ENCODE results near the gene COL18A1.

The COL18A1 gene

DNA sequence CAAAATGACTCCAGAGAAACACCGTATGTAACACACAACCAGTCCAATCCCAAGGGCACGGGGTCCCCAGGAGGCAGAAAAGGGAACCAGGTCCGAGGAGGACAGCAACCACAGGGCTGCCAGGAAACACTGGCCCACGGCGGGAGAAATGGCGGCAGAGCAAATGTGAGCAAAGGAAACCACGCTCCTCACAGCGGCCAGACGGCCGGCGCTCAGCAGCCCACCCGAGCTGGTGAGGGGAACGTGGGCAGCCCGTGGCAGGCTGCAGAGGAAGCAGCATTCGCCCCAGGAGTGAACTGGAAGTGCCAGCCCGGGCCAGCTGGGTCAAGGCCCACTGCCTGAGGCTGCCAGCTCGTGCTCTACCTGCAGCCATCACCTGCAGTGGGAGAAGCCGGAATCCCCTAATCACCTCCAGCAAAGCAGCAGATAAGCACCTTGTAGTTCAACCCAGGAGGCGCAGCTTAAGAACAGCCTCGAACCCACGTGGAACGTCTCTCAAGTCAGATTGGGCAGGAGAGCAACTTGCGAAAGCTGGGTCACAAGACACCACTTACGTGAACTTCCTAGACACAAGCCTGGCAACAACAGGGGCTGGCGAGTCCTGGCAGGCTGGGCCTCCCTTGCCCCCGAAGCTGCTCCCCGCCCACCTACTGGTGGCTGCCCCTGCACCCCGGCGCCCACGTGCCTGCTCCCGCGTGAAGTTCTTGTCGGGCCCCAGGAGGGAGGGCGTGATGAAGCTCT is 130.5 kb downstream of the COL18A1 start:
- no peak for DNase-seq (ENCODE audit: low spot score)

DNA sequence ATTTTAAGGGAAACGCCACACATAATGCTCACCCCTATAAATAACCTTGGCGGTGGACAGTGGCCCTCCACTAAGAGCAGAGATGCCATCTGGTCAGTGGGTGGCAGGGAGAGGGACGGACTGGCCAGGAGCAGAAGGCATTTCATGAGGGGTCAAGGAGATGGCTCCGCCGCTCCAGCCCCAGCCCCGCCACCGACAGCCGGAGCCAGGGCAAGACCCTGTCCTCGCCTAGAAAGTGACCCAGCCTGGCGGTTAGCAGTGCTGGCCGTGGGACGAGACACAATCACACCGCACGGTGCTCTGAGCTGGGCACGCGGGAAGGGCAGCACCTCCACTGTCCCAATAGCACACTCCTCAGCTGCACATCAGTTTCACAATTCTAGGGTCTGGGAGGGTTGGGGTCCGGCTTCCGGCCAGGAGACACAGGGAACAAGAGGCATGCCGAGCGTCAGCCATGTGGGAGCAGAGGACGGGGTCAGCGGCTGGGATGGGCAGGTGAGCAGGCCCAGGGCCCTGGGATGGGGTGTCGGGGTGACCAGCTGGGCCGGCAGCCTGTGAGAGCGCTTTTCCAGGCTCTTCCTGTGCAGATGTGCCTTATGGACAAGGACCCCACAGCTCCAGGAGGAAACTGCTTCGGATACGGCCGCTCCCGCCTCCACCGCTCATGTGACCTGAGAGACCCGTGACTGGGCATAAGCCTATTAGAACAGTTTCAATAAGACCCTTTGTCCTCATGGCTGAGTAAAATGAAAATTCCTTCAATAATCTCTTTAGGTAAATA is 131.5 kb downstream of the COL18A1 start:
- no peak for DNase-seq (ENCODE audit: low spot score)

DNA sequence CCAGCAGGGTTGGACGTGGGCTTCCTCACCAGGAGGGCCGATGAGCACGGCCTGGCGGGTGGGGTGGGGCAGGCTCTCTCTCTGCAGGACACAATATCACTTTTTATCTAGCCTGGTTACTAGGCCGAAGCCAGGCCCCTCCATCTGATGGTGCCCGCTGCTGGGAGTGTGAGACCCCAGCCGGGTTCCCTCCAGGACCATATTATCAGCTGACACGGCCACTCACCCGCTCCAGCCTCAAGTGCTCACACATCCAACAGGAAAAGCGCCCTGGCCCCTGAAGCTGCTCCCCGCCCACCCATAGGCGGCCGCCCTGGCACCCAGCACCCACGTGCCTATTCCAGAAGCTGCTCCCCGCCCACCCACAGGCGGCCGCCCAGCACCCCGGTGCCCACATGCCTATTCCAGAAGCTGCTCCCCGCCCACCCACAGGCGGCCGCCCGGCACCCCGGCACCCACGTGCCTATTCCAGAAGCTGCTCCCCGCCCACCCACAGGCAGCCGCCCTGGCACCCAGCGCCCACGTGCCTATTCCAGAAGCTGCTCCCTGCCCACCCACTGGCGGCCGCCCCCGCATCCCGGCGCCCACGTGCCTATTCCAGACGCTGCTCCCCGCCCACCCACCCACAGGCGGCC is 132.3 kb downstream of the COL18A1 start:
- no peak for DNase-seq (ENCODE audit: low spot score)

DNA sequence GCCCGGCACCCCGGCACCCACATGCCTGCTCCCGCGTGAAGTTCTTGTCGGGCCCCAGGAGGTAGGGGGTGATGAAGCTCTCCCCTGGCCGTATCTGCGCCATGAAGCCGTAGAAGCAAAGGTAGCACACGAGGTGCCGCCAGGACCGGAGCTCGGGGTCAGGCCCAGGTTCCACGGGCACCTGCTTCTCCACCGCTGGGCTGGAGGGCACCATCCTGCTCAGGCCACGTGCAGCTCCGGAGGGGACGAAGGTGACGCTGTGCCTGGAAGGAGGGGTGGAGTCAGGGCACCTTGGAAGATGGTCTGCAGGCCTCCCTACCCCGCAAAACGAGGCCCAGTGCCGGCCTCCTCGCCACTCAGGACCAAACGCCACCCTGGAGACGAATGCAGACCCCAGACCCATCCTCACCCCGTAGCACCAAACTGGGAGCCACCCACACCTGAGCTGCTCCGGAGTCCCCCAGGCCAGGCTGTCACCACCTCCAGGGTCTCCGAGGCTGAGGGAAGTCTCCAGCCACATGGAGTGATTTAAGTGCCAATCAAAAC is 132.9 kb downstream of the COL18A1 start:
- DNase-seq (ENCODE audit: low spot score): no peak

DNA sequence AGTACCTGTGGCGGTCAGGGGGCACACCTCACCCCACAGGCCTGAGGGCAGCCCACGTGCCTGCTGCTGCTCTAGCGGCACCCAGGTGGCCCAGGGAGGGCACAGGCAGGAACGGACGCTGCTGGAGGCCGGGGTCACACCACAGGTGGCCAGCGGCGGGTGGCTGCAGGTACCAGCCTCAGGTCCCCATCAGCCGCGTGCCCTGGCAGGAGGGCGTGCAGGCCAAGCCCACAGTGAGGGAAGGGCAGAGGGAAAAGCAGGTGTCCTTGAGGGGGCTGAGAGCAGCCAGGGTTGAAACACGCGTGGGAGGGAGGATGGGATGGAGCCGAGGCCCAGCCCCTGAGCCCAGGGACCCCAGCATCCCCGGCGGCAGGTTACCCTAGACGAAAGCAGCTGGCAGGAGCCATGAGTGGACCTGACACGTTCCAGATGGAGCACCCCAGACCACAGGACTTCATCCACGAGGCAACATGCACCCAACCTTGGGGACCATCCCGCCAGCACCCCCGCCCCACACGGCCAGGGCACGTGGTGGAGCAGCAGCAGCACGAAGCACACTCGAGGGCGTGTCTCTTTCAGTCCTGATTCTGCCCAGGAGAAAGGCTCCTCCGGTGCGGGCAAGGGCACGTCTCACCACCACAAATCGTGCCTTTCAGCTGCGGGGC is 133.5 kb downstream of the COL18A1 start:
- no peak for DNase-seq (ENCODE audit: low spot score)

DNA sequence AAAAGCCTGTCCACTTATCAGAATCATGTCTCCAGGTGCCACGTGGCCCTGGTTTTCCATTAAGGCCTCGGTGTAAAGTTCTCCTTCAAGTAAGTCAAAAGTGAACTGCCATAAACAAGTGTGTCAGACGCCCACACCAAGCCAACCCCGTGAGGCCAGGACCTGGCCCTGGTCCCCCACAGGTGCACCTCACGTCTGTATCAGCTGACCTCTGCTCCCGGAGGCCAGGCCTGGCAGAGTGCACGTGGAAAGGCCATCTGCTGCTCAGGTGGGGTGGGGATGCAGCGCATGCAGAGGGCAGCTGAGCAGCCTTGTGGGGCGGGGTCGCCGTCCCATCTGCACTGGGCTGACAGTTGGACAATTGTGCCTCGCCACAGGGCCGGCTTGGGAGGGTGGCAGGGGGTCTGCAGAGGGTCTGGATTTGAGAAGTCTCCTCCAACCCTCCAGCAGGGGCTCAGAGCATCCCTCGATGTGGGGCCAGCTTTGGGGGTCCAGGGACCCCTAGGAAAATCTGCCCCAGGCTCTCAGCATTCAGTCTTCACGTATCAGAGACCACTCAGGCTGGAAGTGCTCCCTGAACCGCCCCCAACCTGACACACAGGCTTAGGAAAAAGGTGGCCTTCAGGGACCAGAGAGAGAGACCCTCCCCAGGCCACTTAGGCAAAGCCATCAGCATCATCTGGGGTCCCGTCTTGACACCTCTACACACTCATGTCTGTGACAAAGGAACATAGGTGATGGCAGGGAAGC is 134.3 kb downstream of the COL18A1 start:
- DNase-seq (ENCODE audit: low spot score): no peak

DNA sequence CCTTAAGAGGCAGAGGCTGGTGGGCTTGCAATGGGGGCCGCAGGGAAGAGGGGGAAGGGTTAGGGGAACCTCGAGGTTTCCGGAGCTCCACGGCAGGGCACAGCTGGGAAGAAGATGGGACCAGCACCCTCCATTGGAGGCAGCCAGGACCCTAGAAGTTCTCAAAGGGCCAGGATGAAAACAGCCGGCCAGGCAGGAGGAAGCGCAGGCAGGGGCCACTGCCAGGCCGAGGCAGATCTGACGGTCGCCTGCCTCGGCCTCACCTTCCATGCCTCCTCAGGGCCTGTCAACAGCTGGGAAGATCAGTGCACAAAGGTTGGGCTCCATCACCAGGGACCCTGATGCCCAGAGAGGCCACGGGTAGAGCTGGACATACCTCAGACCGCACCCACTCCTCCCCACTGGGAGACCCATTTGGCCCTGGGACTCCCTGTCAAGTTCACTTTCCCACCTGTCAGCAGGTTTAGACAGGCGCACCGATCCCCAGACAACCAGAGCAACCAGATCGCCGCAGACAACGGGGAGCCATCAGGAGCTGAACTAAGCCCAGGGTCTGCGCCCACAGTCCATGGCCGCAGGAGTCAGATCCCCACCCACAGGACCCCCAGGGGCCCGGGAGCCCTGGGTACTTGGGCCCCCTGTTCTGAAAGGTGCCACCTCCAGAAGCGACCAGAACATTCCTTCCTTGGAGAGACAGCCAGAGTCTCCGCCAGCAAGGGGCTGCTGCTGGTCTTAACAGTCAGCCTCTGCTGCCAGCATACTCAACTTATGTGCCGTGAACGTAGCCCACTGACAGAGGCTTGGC is 135.0 kb downstream of the COL18A1 start:
- DNase-seq (ENCODE audit: low spot score): no peak

DNA sequence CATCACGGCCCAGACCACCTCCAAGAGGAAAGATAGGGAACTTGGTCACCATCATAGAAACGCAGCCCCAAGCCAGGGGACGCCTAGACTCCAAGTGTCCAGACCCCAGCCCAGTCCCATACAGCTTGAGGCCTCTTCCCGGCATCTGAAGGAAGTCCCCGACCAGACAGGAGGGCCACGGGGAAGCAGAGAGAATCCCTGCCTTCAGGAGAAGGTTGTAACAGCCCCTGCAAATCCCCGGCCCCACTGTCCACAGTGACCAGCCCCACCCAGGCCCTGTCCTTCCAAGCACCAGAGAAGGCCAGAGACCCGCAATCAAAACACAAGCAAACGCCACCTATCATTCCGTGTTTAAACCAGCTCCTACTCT is 135.6 kb downstream of the COL18A1 start:
- no peak for DNase-seq (ENCODE audit: low spot score)

DNA sequence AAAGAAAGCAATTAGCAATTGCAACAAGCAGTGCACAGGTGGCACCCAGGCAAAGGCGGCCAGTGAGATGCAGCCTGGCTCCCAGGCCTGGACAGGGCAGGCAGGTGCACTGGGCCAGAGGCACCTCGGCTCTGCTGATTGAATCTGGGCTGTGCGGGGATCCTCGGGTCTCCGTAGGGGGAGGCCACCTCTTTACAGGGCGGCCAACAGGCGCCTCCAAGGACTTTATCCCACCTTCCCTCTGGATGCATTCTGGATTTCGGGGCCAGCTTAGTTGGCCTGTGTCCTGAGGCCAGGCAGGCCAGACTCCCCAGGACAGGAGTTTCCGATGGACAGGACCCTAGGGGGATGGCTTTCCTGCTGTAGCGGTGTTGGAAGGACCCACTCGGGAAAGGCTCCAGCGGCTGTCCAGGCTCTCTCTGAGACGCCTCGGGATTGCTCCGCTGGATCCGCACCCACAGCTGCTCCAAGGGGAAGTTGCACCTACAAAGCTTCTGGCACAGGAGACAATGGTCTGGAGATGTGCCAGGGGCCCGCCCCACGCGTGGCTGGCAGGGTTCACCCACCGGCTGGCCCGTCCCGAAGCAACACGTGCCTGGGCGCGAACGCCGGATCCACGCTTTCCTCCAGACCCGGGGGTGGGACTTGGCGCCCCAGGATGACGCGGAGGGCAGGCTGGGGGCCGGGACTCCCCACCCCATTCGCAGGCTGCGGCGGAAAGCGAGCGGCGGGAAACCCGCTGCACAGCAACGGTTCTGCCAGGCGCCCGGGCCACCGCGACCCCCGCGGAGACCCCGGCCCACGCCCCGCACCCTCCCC is 136.5 kb downstream of the COL18A1 start:
- DNase-seq (ENCODE audit: low spot score): peak; percentile 78

DNA sequence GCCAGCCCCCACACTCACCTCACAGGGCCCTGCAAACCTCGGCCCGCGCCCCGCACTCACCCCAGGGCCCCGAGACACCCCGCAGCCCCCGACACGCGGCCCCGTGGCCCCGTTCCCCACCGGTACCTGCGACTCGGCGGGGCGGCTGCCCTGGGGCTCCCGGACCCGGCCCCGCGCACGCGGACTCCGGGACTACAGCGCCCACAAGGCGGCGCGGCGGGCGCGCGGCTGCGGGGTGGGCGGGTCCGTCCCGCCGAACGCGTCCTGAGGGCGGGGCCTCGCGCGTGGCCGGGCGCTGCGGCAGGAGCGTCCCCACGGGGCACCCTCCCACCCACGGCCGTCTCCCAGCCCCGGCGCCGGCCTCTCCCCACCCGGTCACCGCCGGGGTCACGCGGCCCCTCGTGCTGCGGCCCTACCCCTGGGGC is 137.3 kb downstream of the COL18A1 start, which contains the start of gene SLC19A1:
SLC19A1 (minus strand) TSS at position 199 of the 425 bp plus-strand sequence. CDS start 4,481 bp downstream, outside the sequence.
- peak; percentile 76 for DNase-seq (ENCODE audit: low spot score)

DNA sequence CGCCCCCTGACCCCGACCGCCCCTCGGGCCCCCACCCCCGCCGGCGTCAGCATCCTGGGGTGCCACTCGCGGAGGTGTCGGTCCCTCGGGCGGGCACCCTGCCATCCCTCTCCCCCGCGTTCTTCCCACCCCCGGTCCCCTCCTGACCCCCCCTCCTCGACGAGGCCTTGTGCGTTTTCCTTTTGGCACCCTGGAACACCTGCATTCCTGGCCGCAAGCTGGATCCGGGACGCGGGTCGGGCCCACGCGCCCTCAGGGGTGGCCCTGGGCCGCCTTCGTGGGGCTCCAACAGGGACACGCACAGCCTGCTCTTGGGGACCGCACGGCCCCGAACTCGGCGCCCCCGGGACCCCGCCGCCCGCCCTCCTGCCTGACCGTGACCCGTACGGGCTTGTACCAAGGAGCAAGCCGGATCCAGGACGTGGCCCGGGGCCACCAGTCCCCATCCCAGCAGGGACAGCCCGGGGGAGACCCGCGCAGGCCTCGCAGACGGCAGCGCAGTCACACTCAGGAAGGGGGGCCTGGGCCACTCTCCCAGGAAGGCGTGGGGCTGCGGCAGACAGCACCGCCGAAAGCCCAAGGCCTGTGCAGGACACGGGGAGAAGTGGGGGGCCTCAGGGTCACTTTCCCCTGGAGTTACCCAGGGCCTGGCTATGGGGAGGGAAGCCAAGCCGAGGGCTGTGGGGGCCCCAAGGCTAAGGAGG is 137.9 kb downstream of the COL18A1 start:
- no peak for DNase-seq (ENCODE audit: low spot score)

DNA sequence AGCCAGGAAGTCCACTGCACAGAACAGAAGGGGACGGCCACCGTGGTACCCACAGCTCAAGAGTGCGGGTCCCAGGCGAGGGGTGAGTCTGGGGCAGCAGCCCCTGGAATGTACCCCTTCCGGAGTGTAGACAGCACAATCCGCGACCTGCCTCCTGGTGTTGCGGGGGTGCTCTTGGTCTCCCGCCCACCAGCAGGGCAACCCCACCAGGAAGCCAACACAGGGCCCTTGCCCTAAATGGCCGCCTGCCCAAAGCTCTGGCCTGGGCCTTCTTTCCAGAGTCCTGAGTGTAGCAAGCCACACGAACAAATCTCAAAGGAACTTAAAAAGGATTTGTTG is 138.4 kb downstream of the COL18A1 start:
- DNase-seq (ENCODE audit: low spot score): no peak

DNA sequence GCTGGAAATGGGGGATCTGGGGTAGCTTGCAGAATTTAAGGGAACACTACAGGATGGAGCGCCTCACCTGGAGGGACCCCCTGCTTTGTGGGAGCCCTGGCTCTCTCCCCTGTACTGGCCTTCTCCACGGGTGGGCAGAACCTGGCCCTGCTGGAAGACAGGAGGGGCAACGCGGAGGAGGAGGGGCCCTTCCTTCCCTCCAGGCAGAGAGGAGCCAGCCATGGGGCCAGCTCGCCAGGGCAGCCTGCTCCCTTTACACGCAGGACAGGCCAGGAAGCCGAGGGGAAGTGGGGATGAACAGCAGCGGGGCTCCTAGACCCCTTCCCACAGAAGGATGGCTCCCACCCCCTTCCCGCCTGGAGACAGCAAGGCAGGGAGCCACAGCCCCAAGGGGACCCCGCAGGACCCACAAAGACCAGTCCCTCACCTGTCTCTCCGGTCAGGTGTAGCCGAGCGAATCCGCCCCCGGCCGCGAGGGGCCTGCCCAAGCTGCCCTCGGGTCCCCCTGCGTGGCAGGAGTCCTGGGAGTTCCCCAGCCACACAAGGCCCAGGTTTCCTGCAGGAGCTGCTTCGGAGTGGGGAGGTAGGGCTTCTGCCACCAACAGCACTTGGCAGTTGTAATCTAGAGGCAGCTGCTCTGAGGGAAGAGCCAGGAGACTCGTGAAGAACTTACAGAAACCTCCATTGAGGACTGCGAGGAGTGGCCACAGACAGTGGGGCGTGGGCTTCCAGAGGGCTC is 138.9 kb downstream of the COL18A1 start:
- no peak for DNase-seq (ENCODE audit: low spot score)

DNA sequence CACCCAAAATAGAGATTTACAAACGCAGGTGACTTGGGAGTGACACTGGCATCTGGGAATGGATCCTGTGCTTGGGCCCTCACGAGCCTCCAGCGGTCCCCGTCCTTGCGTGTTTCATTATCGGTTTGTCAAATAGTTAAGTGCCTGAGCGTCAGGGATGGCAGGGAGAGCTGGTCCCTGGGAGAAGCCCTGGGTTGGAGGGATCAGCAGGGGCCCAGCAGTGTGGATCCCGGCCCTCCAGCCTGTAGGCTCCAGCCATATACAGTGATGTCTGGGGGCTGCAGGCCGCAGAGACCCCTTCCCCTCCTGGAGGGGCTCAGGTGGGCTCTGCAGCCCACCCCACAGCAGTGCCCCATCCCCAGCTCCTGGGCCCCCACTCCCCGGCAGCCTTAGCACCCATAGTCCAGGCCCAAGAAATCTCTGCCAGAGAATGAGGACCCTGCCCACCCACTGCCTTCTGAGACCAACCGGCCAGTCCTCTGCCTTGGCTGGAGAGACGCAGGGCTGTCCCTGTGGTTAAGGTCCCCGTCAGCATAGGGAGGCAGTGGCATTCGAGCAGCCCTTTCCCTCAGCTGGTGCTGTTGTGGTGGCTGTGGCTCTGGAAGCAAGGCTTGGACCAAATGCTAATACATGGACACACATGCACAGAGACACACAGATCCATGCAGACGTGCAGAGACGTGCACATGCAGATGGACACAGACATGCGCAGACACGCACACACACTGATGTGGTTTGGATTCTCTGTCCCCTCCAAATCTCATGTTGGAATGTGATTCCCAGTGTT is 139.7 kb downstream of the COL18A1 start:
- no peak for DNase-seq (ENCODE audit: low spot score)

DNA sequence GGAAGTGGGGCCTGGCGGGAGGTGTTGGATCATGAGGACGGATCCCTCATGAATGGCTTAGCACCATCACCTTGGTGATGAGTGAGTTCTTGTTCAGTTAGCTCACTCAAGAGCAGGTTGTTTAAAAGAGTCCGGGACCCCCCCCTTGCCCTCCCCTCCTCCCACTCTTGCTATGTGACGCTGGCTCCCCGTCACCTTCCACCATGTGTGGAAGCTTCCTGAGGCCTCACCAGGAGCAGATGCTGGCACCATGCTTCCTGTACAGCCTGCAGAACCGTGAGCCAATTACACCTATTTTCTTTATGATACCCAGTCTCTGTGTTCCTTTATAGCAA is 140.2 kb downstream of the COL18A1 start:
- no peak for DNase-seq (ENCODE audit: low spot score)

DNA sequence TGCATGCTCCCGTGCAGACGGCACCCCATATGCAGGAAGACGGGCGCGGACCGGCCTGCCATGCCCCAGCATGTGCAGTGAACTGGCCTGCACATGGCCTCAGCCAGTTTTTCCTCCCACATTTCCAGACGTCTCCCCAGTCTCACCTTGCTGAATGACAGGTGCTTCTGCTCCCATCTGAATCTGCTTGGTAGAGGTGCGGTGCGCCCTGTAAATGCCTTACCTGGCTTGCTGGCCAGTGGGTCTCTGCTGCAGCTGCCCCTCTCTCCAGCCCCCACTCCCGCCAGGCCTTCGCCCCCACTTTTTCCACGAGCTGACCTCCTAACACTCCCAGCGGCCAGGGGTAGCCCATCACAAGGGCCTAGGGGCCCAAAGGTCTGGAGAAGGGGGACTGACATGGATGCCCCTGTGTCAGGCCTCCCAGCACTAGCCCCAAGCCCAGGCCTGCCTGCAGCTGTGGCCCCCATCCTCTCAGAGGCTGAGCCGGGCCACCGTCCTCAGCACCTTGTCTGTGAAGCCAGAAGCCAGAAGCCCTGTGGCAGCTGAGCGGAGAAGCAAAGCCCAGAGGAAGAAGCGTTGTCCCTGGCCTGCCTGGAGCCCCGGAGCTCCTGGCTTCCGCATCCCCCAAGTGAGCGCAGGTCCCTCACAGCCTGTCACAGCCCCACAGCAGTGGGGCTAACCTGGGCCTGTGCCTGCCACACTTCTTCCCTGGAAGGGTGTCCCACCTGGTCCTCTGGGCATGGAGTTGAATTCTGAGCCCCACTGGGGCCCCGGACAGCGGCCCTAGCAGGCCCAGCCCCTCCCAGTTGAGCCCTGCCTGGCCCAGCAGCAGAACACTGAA is 140.9 kb downstream of the COL18A1 start:
- no peak for DNase-seq (ENCODE audit: low spot score)

Data from LoVo (cell line).